ENCODE data around the gene GOLPH3.
"Not testable (repeated sequence)": the region's sequence is repeated elsewhere in the genome, so short reads cannot be mapped to it uniquely, and the experiment has no call there.

Gene GOLPH3

GRCh38 chr5:32132757-32133156 lies 41.4 kb downstream of the GOLPH3 start:
- DNase-seq: no peak

- DNase-seq: no peak
Observed at GRCh38 chr5:32131604-32132003, 42.5 kb downstream of the GOLPH3 start.

- DNase-seq: no peak
Observed at GRCh38 chr5:32130865-32131264, 43.3 kb downstream of the GOLPH3 start.

GRCh38 chr5:32129074-32129598 lies 45.0 kb downstream of the GOLPH3 start:
- no peak for DNase-seq

- DNase-seq: no peak
Observed at GRCh38 chr5:32127711-32128110, 46.4 kb downstream of the GOLPH3 start.

GRCh38 chr5:32126691-32127090 lies 47.4 kb downstream of the GOLPH3 start:
- no peak for DNase-seq

GRCh38 chr5:32123889-32124676 lies 50.0 kb downstream of the GOLPH3 start:
- DNase-seq: no peak

- DNase-seq: no peak
Observed at GRCh38 chr5:32123058-32123805, 50.9 kb downstream of the GOLPH3 start.

- DNase-seq: not testable (repeated sequence)
Observed at GRCh38 chr5:32118922-32119321, 55.2 kb downstream of the GOLPH3 start.

GRCh38 chr5:32116574-32117313 lies 57.4 kb downstream of the GOLPH3 start:
- no peak for DNase-seq

- no peak for DNase-seq
Observed at GRCh38 chr5:32115985-32116384, 58.1 kb downstream of the GOLPH3 start.

- no peak for DNase-seq
Observed at GRCh38 chr5:32110111-32110696, 63.9 kb downstream of the GOLPH3 start.

- no peak for DNase-seq
Observed at GRCh38 chr5:32109236-32109635, 64.9 kb downstream of the GOLPH3 start.

- DNase-seq: no peak
Observed at GRCh38 chr5:32108167-32108566, 66.0 kb downstream of the GOLPH3 start.

GRCh38 chr5:32107291-32107690 lies 66.8 kb downstream of the GOLPH3 start:
- no peak for DNase-seq

- DNase-seq: no peak
Observed at GRCh38 chr5:32103521-32103920, 70.6 kb downstream of the GOLPH3 start.

- no peak for DNase-seq
Observed at GRCh38 chr5:32102254-32102986, 71.7 kb downstream of the GOLPH3 start.

GRCh38 chr5:32100691-32101302 lies 73.3 kb downstream of the GOLPH3 start:
- DNase-seq: no peak

- DNase-seq: no peak
Observed at GRCh38 chr5:32100230-32100629, 73.9 kb downstream of the GOLPH3 start.

GRCh38 chr5:32099486-32100035 lies 74.6 kb downstream of the GOLPH3 start:
- DNase-seq: no peak

GRCh38 chr5:32098890-32099310 lies 75.2 kb downstream of the GOLPH3 start:
- no peak for DNase-seq

Data from CD4-positive, alpha-beta T cell treated with Interleukin-17A for 4 hours (primary cell).